Nephron (organoid): ENCODE measurements around the gene RBP3.

Source experiments
- H3K27ac Mint-ChIP-seq, 3 experiments: 2 replicates each; pipeline ENCODE4 v1.8.0; 2020; ENCODE audit warnings: mixed read lengths in 3 of 3, mild to moderate bottlenecking in 2 of 3, moderate library complexity in 1 of 3
- H3K27me3 Mint-ChIP-seq: 2 replicates; pipeline ENCODE4 v1.8.0; 2021; ENCODE audit warnings: low read depth, mild to moderate bottlenecking, moderate library complexity, mixed read lengths
- H3K36me3 Mint-ChIP-seq: 2 replicates; pipeline ENCODE4 v1.8.0; 2020; ENCODE audit warnings: low read depth, mixed read lengths
- H3K4me1 Mint-ChIP-seq: 2 replicates; pipeline ENCODE4 v1.8.0; 2020; ENCODE audit warnings: mixed read lengths
- H3K4me3 Mint-ChIP-seq, 3 experiments: 2 replicates each; pipeline ENCODE4 v1.8.0; 2020; ENCODE audit warnings: mild to moderate bottlenecking in 3 of 3, mixed read lengths in 3 of 3, moderate library complexity in 2 of 3
- H3K9me3 Mint-ChIP-seq: 2 replicates; pipeline ENCODE4 v1.8.0; 2020; ENCODE audit warnings: mixed read lengths
- TF ChIP-seq, protein P1 (sequence below), 3 experiments: fragments of 200-600 bp; sonication (generic); IDR thresholded peaks; one replicate each; pipeline ENCODE4 v1.5.0; 2021; ENCODE audit warnings: antibody characterized with exemption in 3 of 3; ENCODE audit not compliant: unreplicated experiment in 3 of 3

The RBP3 gene

DNA sequence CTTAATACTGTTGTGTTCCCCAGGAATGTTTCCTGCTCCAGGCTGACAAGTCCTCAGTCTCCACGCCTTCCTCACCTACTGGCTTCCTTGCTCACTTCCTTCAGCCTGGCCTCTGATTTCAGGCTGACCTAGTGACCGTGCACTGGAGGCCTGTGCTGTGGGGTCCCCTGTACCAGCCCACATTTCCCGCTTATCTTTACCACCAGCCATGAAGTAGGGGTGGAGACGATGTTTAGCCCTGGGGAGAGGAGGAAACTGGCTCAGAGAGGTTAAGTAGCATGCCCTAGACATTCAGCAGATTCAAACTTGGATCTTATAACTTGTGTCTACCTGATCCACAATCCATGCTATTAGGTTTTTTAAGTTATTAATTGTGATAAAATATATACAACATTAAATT is 40.7 kb downstream of the RBP3 start:
- H3K4me1 Mint-ChIP-seq = peaks cover 6% of the 10 kb centered on the region
- H3K9me3 Mint-ChIP-seq = peaks cover 5% of the 10 kb centered on the region
- no peak overlapping the region for H3K4me3 Mint-ChIP-seq
- H3K36me3 Mint-ChIP-seq = no peaks in the 10 kb centered on the region
- H3K27me3 Mint-ChIP-seq = peaks cover 3% of the 10 kb centered on the region
- TF ChIP-seq, protein P1, sequence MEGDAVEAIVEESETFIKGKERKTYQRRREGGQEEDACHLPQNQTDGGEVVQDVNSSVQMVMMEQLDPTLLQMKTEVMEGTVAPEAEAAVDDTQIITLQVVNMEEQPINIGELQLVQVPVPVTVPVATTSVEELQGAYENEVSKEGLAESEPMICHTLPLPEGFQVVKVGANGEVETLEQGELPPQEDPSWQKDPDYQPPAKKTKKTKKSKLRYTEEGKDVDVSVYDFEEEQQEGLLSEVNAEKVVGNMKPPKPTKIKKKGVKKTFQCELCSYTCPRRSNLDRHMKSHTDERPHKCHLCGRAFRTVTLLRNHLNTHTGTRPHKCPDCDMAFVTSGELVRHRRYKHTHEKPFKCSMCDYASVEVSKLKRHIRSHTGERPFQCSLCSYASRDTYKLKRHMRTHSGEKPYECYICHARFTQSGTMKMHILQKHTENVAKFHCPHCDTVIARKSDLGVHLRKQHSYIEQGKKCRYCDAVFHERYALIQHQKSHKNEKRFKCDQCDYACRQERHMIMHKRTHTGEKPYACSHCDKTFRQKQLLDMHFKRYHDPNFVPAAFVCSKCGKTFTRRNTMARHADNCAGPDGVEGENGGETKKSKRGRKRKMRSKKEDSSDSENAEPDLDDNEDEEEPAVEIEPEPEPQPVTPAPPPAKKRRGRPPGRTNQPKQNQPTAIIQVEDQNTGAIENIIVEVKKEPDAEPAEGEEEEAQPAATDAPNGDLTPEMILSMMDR (IDR thresholded peaks at IDR 0.05; ENCODE audit: unreplicated experiment in 3 of 3) = no peak
- no peak overlapping the region for H3K27ac Mint-ChIP-seq

DNA sequence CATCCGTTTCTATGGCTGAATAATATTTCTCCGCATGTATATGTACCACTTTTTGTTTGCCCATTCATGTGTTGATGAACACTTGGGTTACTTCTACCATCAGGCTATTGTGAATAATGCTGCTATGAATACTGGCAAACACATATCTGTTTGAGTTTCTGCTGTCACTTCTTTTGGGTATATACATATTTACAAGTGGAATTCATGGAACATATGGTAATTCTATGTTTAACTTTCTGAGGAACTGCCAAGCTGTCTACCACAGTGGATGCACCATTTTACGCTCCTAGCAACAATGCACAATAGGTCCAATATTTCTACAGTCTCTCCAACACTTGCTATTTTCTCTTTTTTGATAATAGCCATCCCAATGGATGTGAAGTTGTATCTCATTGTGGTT is 41.5 kb downstream of the RBP3 start:
- H3K27ac Mint-ChIP-seq = no peak overlapping the region
- peaks cover 3% of the 10 kb centered on the region for H3K27me3 Mint-ChIP-seq
- H3K4me1 Mint-ChIP-seq = peaks cover 4% of the 10 kb centered on the region
- H3K36me3 Mint-ChIP-seq = no peaks in the 10 kb centered on the region
- no peak overlapping the region for H3K4me3 Mint-ChIP-seq
- peaks cover 5% of the 10 kb centered on the region for H3K9me3 Mint-ChIP-seq
- TF ChIP-seq, protein P1 (IDR thresholded peaks at IDR 0.05; ENCODE audit: unreplicated experiment in 3 of 3) = no peak

DNA sequence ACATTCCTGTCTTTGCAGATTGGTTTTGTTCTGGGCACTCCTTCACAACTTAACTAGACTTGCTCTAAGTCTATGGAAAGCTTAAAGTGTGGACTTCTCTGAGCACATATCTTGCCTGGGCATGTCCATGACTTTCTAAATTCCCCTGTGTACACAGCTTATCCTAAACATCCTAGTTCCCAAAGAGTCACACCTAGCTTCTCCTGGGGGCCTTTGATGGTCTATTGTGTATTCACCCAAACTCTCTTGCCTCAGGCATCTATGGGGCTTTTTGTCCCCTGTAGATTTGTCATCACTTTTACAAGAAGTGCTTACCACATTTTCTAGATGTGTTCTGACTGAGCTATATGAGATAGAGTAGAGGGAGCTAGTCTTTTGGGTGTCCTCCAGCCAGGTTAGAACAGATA is 48.2 kb downstream of the RBP3 start:
- Mint-ChIP-seq H3K27ac (no peak overlapping the region), H3K4me1 (no peaks in the 10 kb centered on the region), H3K36me3 (no peaks in the 10 kb centered on the region), H3K9me3 (peaks cover 2% of the 10 kb centered on the region), H3K4me3 (no peak overlapping the region), H3K27me3 (peaks cover 3% of the 10 kb centered on the region)
- TF ChIP-seq, protein P1 (IDR thresholded peaks at IDR 0.05; ENCODE audit: unreplicated experiment in 3 of 3) = no peak

DNA sequence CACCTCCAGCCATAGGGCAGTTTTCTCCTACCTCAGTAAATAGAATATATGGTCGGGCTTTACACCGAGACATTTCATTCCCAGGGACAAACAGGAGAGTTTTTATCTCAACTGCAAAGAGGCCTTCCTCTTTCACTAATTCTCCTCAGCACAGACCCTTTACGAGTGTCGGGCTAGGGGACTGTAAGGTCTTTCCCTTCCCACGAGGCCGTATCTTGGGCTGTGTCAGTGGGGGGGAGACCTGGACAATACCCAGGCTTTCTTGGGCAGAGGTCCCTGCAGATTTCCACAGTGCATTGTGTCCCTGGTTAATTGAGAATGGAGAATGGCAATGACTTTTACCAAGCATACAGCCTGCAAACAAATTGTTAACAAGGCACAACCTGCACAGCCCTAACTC is 49.1 kb downstream of the RBP3 start:
- Mint-ChIP-seq H3K27ac (no peak overlapping the region), H3K36me3 (no peaks in the 10 kb centered on the region), H3K4me3 (no peak overlapping the region), H3K9me3 (peaks cover 2% of the 10 kb centered on the region), H3K4me1 (peaks cover 4% of the 10 kb centered on the region), H3K27me3 (peaks cover 3% of the 10 kb centered on the region)
- TF ChIP-seq, protein P1 (IDR thresholded peaks at IDR 0.05; ENCODE audit: unreplicated experiment in 3 of 3) = no peak

DNA sequence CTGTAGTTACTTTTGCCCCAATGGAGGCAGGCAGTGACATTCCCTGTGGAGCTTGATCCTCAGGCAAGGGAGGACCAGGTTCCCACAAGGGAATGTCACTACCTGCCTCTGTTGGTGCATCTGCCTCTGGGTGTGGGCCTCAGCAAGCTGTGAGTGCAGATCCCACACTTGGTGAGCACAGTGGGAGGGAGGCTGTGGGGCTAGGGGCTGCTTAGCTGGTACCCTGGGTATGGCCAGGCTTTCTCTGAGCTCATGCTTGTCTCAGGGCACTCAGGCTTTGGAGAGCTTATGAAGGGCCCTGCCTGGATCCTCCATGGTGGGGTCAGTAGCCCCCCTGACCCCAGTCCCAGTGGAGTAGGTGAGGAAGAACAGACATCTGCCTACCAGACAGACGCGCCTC is 52.1 kb downstream of the RBP3 start:
- H3K4me1 Mint-ChIP-seq = peaks cover 21% of the 10 kb centered on the region
- H3K9me3 Mint-ChIP-seq = no peaks in the 10 kb centered on the region
- no peak overlapping the region for H3K4me3 Mint-ChIP-seq
- H3K27ac Mint-ChIP-seq = peak overlapping the region in 2 of 3 experiments; percentile 32 to 97
- H3K27me3 Mint-ChIP-seq = peaks cover 3% of the 10 kb centered on the region
- no peaks in the 10 kb centered on the region for H3K36me3 Mint-ChIP-seq
- TF ChIP-seq, protein P1 (IDR thresholded peaks at IDR 0.05; ENCODE audit: unreplicated experiment in 3 of 3) = no peak

DNA sequence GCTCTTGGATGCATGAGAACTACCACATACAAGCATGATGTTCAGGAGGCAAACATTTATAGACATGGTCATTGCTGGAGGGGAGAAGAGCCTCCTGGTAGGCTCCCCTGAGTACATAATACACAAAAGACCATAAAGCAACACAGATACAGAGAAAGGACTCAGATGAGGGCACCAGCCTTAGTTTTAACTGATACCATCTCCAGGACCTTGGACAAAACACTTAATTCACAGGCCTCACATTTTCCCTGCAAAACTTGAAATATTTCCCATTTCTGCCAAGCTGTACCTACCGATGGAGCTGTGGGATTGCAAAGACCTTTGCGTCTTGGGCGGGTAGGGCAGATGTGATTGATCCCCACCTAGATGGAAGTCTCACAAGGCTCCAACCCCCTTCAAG is 52.6 kb downstream of the RBP3 start:
- peak overlapping the region; percentile 32 to 97 (median 60) for H3K27ac Mint-ChIP-seq
- peaks cover 3% of the 10 kb centered on the region for H3K27me3 Mint-ChIP-seq
- TF ChIP-seq, protein P1 (IDR thresholded peaks at IDR 0.05; ENCODE audit: unreplicated experiment in 3 of 3) = no peak
- peaks cover 21% of the 10 kb centered on the region for H3K4me1 Mint-ChIP-seq
- H3K4me3 Mint-ChIP-seq = no peak overlapping the region
- H3K9me3 Mint-ChIP-seq = no peaks in the 10 kb centered on the region
- H3K36me3 Mint-ChIP-seq = no peaks in the 10 kb centered on the region
